ENCODE measurements around the gene ACTN4.
"Not testable (repeated sequence)": the region's sequence is repeated elsewhere in the genome, so short reads cannot be mapped to it uniquely, and the experiment has no call there.

The ACTN4 gene

DNA sequence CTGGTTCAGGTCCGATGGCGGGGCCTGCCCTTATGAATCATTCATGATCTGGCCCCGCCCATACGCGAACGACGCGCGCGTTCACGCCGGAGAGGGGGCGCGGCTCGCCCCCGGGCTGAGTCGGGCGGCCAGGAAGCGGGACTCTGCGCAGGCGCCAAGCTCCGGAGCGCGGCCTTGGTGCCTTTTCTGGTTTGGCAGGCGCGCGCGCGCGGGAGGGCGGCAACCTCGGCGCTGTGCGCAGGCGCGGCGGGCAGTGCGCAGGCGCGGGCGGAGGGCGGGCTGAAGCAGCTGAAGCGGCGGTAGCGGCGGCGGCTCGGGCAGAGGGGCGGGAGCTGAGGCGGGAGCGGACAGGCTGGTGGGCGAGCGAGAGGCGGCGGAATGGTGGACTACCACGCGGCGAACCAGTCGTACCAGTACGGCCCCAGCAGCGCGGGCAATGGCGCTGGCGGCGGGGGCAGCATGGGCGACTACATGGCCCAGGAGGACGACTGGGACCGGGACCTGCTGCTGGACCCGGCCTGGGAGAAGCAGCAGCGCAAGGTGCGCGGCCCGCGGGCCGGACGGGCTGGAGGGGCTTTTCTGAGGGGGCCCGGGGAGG, at the start of gene ACTN4:
TSS of gene ACTN4 (plus strand) at position 282 of the 598 bp plus-strand sequence. CDS start at position 379, 97 bp downstream.
- peak within 1 kb of the TSS; percentile 90 for H3K27ac ChIP-seq
- no peak for TF ChIP-seq CTCF (conservative IDR thresholded peaks at IDR 0.05)
- peak; percentile 66; the same call in 1 of the 2 replicates for TF ChIP-seq ZFX (IDR thresholded peaks at IDR 0.05)

GRCh38 chr19:38599722-38600121, 47.7 kb upstream of the ACTN4 start:
- H3K27ac ChIP-seq = no peak overlapping the region
- TF ChIP-seq CTCF (conservative IDR thresholded peaks at IDR 0.05) = no peak

GRCh38 chr19:38602856-38603255, 44.6 kb upstream of the ACTN4 start:
- not testable (repeated sequence) for H3K27ac ChIP-seq

GRCh38 chr19:38606131-38606530, 41.3 kb upstream of the ACTN4 start:
- no peak overlapping the region for H3K27ac ChIP-seq
- no peak for TF ChIP-seq CTCF (conservative IDR thresholded peaks at IDR 0.05)
- TF ChIP-seq ZFX (IDR thresholded peaks at IDR 0.05) = no peak

- TF ChIP-seq CTCF (conservative IDR thresholded peaks at IDR 0.05) (no peak), ZFX (IDR thresholded peaks at IDR 0.05) (no peak)
Measured at GRCh38 chr19:38614289-38614688, 33.2 kb upstream of the ACTN4 start.

GRCh38 chr19:38615007-38615581, 32.4 kb upstream of the ACTN4 start:
- no peak overlapping the region for H3K27ac ChIP-seq
- TF ChIP-seq CTCF (conservative IDR thresholded peaks at IDR 0.05) (no peak), ZFX (IDR thresholded peaks at IDR 0.05) (no peak)

More at GRCh38 chr19:38614289-38614688, 33.2 kb upstream of the ACTN4 start:
- no peak overlapping the region for H3K27ac ChIP-seq

DNA sequence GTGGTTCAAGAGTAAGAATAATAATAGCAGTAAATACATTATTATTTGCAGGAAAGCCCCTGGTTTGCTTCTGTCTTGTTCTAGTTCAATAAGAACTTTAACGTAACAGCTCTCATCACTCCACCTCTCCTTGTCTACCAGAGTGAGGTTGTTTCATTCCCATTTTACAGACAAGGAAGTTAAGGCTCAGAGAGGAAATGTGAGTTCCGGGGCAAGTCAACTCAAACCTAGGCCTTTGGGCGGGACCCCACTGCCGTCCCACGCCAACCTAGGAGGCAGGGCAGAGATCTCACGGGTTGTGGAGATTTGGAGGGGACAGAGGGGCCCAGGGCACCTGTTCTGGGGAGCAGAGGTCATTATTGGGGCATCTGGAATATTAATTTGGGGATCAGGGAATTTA, 31.2 kb upstream of the ACTN4 start:
- no peak overlapping the region for H3K27ac ChIP-seq
- TF ChIP-seq ZFX (IDR thresholded peaks at IDR 0.05) (no peak), CTCF (conservative IDR thresholded peaks at IDR 0.05) (no peak)

DNA sequence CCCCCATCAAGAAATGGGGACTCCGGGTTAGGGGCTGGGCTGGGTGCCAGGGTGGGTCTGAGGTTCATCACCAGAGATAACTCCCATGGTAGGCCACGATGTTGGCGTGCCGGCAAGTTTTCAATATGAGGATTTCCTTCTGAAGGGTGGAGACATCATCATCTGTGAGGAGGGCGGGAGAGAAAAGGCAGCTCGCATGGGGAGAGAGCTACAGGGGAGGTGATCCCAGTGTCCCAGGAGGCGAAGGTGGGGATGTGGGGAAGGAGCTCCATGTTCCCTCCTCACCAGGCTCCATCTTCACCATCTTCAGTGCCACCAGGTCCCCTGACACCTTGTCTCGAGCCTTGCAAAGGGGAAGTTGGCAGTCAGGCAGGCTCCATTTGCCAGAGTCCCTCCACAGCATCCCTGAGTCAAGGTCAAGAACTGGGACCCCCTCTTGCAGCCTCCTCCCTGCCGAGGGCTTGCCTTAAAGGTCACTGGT, 30.1 kb upstream of the ACTN4 start:
- peak overlapping the region; percentile 93; the same call in 1 of the 2 replicates for H3K27ac ChIP-seq
- TF ChIP-seq CTCF (conservative IDR thresholded peaks at IDR 0.05) (no peak), ZFX (IDR thresholded peaks at IDR 0.05) (no peak)

All from C4-2B (cell line).